ENCODE measurements around the gene CALHM4. TPM values are rescaled to one million over a fixed set of nuclear protein-coding genes. Genes with fewer than 3 reads are reported as not detected.
A peak's percentile ranks its signal among the peaks of the same experiment; 100 is the strongest.

CALHM4 gene
- total RNA-seq, 1 experiment from 2014 or later, result 1.8 TPM

DNA sequence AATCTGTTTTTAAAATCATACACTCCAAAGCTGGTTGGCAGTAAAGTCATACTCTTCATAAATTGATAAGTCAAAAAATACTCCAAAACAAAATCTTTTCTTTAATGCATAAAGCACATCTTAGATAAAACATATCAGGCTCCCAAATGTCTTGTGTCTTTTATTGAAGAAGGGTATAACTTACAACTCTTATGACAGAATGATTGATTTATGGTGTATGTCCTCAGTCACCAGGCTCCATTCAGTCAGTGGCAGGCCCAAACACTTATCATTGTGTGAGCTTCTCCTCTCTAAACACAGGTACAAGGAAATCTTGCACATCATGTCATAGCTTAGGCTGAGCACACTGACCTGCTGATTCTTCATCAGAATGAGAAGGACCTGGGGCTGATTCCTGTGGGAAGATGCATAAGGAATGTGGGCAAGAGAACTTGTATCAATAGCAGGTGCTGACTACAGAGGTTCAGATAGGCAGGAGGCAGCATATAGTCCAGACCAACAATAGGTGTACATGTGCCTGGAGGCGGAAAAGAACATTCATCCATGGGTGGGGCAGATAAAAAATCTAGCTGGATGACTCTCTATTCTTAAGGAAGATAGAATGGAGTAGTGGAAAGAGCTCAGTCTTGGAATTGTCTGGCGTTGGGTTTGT is 40.2 kb upstream of the CALHM4 start:
- no peaks in the 10 kb centered on the region for H3K36me3 Mint-ChIP-seq (ENCODE audit: insufficient read depth, unreplicated experiment)
- CTCF ChIA-PET, result no interaction called here
- H3K4me3 Mint-ChIP-seq (ENCODE audit: unreplicated experiment), result peak overlapping the region; percentile 56
- POLR2A ChIA-PET, result no interaction called here
- H3K9me3 Mint-ChIP-seq (ENCODE audit: unreplicated experiment), result no peaks in the 10 kb centered on the region
- Histone ChIP-seq H3K4me1 (0 out of 2 replicates have a peak, but pooled peaks cover 6% of the 10 kb centered on the region), H3K36me3 (ENCODE audit: control insufficient read depth, insufficient read depth, low read length) (no peaks in the 10 kb centered on the region), H3K9me3 (peaks cover 5% of the 10 kb centered on the region; the same call in 1 of the 2 replicates), H3K27me3 (replicated peaks; ENCODE audit: control insufficient read depth, insufficient read depth, low read length) (no peaks in the 10 kb centered on the region), H3K4me3 (ENCODE audit: low read depth, low read length) (no peak overlapping the region)
- H3K4me1 Mint-ChIP-seq (ENCODE audit: low read depth, unreplicated experiment), result peaks cover 11% of the 10 kb centered on the region
- intact Hi-C loops (cut with micrococcal nuclease; ENCODE audit: unreplicated experiment), result loop anchor here (5.0 kb wide), 1 partner anchor 226 kb away; no protein-coding TSS in a partner anchor
- no peaks in the 10 kb centered on the region for H3K27me3 Mint-ChIP-seq (ENCODE audit: insufficient read depth, unreplicated experiment)
- TF ChIP-seq, protein P1, sequence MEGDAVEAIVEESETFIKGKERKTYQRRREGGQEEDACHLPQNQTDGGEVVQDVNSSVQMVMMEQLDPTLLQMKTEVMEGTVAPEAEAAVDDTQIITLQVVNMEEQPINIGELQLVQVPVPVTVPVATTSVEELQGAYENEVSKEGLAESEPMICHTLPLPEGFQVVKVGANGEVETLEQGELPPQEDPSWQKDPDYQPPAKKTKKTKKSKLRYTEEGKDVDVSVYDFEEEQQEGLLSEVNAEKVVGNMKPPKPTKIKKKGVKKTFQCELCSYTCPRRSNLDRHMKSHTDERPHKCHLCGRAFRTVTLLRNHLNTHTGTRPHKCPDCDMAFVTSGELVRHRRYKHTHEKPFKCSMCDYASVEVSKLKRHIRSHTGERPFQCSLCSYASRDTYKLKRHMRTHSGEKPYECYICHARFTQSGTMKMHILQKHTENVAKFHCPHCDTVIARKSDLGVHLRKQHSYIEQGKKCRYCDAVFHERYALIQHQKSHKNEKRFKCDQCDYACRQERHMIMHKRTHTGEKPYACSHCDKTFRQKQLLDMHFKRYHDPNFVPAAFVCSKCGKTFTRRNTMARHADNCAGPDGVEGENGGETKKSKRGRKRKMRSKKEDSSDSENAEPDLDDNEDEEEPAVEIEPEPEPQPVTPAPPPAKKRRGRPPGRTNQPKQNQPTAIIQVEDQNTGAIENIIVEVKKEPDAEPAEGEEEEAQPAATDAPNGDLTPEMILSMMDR (IDR thresholded peaks at IDR 0.05; ENCODE audit: insufficient read depth in 1 of 2, low read depth in 1 of 2, low read length in 1 of 2, severe bottlenecking in 1 of 2, unreplicated experiment in 1 of 2), result no peak
- no peak overlapping the region for H3K27ac Mint-ChIP-seq (ENCODE audit: unreplicated experiment)
- no peak for DNase-seq
- no TSS peak for BruUV-seq (replicated peaks)

DNA sequence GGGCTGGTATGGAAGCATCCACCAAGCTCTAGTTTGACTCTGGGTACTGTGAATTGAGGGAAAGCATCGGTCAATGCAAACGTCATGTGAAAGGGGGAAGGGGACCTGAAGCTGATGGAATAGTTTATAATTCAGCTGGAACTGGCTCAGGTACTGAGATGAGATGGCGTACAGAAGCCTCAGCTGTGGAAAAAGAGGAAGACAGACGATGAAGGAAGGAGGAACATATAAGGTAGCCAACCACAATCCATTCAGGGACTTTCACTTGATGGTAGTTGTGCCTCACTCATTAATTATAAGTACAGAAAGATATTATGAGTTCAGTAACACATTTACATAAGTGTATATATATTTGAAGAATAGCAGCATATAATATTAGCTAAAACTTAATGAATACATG is 39.4 kb upstream of the CALHM4 start:
- H3K4me3 Mint-ChIP-seq (ENCODE audit: unreplicated experiment), result no peak overlapping the region
- DNase-seq, result no peak
- peaks cover 11% of the 10 kb centered on the region for H3K4me1 Mint-ChIP-seq (ENCODE audit: low read depth, unreplicated experiment)
- ChIA-PET POLR2A (no interaction called here), CTCF (no interaction called here)
- TF ChIP-seq, protein P1 (IDR thresholded peaks at IDR 0.05; ENCODE audit: insufficient read depth in 1 of 2, low read depth in 1 of 2, low read length in 1 of 2, severe bottlenecking in 1 of 2, unreplicated experiment in 1 of 2), result no peak
- H3K4me1 ChIP-seq, result 0 out of 2 replicates have a peak, but pooled peaks cover 6% of the 10 kb centered on the region
- H3K27ac Mint-ChIP-seq (ENCODE audit: unreplicated experiment), result no peak overlapping the region
- H3K4me3 ChIP-seq (ENCODE audit: low read depth, low read length), result no peak overlapping the region
- no peaks in the 10 kb centered on the region for H3K27me3 Mint-ChIP-seq (ENCODE audit: insufficient read depth, unreplicated experiment)
- no peaks in the 10 kb centered on the region for H3K27me3 ChIP-seq (replicated peaks; ENCODE audit: control insufficient read depth, insufficient read depth, low read length)
- peaks cover 4% of the 10 kb centered on the region; the same call in 1 of the 2 replicates for H3K9me3 ChIP-seq
- H3K36me3 Mint-ChIP-seq (ENCODE audit: insufficient read depth, unreplicated experiment), result no peaks in the 10 kb centered on the region
- H3K36me3 ChIP-seq (ENCODE audit: control insufficient read depth, insufficient read depth, low read length), result no peaks in the 10 kb centered on the region
- intact Hi-C loops (cut with micrococcal nuclease; ENCODE audit: unreplicated experiment), result loop anchor here (5.0 kb wide), 1 partner anchor 227 kb away; no protein-coding TSS in a partner anchor
- H3K9me3 Mint-ChIP-seq (ENCODE audit: unreplicated experiment), result no peaks in the 10 kb centered on the region
- BruUV-seq (replicated peaks), result no TSS peak

DNA sequence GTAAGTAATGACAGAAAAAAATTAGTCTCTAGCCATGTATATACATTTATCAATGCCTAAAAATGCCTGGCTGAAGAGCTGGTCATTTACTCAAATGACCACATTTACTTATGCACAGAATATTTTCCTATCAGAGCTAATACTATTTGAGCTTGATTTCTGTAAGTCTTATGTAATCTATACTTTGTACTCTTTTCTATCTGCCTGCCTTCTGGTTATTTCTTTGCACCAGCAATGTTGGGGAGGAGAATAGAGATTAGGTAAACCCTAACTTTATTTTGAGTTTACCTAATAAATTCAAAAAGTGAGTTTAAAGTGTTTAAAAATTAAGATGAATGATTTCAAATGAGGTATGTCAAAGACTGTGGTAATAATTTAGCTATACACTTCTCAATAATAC is 38.4 kb upstream of the CALHM4 start:
- no TSS peak for BruUV-seq (replicated peaks)
- H3K27me3 ChIP-seq (replicated peaks; ENCODE audit: control insufficient read depth, insufficient read depth, low read length), result no peaks in the 10 kb centered on the region
- CTCF ChIA-PET, result no interaction called here
- no peaks in the 10 kb centered on the region for H3K9me3 ChIP-seq
- Mint-ChIP-seq H3K27ac (ENCODE audit: unreplicated experiment) (no peak overlapping the region), H3K27me3 (ENCODE audit: insufficient read depth, unreplicated experiment) (no peaks in the 10 kb centered on the region), H3K4me3 (ENCODE audit: unreplicated experiment) (no peak overlapping the region), H3K4me1 (ENCODE audit: low read depth, unreplicated experiment) (peaks cover 11% of the 10 kb centered on the region), H3K9me3 (ENCODE audit: unreplicated experiment) (no peaks in the 10 kb centered on the region), H3K36me3 (ENCODE audit: insufficient read depth, unreplicated experiment) (no peaks in the 10 kb centered on the region)
- TF ChIP-seq, protein P1 (IDR thresholded peaks at IDR 0.05; ENCODE audit: insufficient read depth in 1 of 2, low read depth in 1 of 2, low read length in 1 of 2, severe bottlenecking in 1 of 2, unreplicated experiment in 1 of 2), result no peak
- H3K4me1 ChIP-seq, result 0 out of 2 replicates have a peak, but pooled peaks cover 6% of the 10 kb centered on the region
- intact Hi-C loops (cut with micrococcal nuclease; ENCODE audit: unreplicated experiment), result no loop called here
- no peak for DNase-seq
- no peaks in the 10 kb centered on the region for H3K36me3 ChIP-seq (ENCODE audit: control insufficient read depth, insufficient read depth, low read length)
- no peak overlapping the region for H3K4me3 ChIP-seq (ENCODE audit: low read depth, low read length)
- POLR2A ChIA-PET, result interaction anchor here (0.8 kb wide), 1 partner anchor 227 kb away, joined by 3 read pairs; no protein-coding TSS in a partner anchor
